ENCODE measurements around the gene TMX4. TPM values are rescaled to one million over a fixed set of nuclear protein-coding genes. Genes with fewer than 3 reads are reported as not detected.

Gene TMX4
- total and polyA plus RNA-seq, 2 of the 4 experiments (the other 2 are of a cell fraction) = 5.4 to 13.6 TPM

- Histone ChIP-seq H2BK5ac (ENCODE audit: low read depth, low read length, poor library complexity, severe bottlenecking) (no peak overlapping the region), H4K91ac (ENCODE audit: insufficient read depth, low read depth, low read length) (no peak overlapping the region), H4K5ac (ENCODE audit: low read depth, low read length) (no peak overlapping the region), H3K4me3 (ENCODE audit: insufficient read depth, low read depth, low read length) (no peak overlapping the region), H2BK15ac (ENCODE audit: low read depth, low read length) (no peak overlapping the region), H3K23ac (ENCODE audit: low read depth, low read length) (no peak overlapping the region), H3K56ac (ENCODE audit: extremely low read depth, insufficient read depth, low read length) (no peak overlapping the region), H3K9ac (ENCODE audit: low read depth, low read length) (no peak overlapping the region), H2BK120ac (ENCODE audit: low read depth, low read length) (no peak overlapping the region), H4K8ac (ENCODE audit: low read depth in 2 of 2, low read length in 2 of 2) (no peak overlapping the region), H2AK9ac (replicated peaks; ENCODE audit: low read depth, low read length, poor library complexity) (no peak overlapping the region), H3K36me3 (ENCODE audit: control insufficient read depth, insufficient read depth, low read length) (peaks cover 5% of the 10 kb centered on the region), H3K4me1 (ENCODE audit: control insufficient read depth, insufficient read depth, low read length) (no peaks in the 10 kb centered on the region), H3K79me1 (ENCODE audit: low read depth in 1 of 2, low read length in 2 of 2) (no peaks in the 10 kb centered on the region), H2BK20ac (ENCODE audit: low read depth, low read length) (no peak overlapping the region), H4K20me1 (ENCODE audit: insufficient read depth, low read length) (no peaks in the 10 kb centered on the region), H3K9me1 (ENCODE audit: insufficient read depth, low read length) (peaks cover 6% of the 10 kb centered on the region; the same call in 1 of the 2 replicates), H3K27ac (ENCODE audit: insufficient read depth, low read length) (no peak overlapping the region), H2AK5ac (ENCODE audit: low read depth, low read length) (no peak overlapping the region), H3K18ac (ENCODE audit: low read depth, low read length) (no peak overlapping the region), H3K14ac (replicated peaks; ENCODE audit: low read depth, low read length) (no peak overlapping the region), H3K9me3 (ENCODE audit: control insufficient read depth, insufficient read depth, low read length) (peaks cover 3% of the 10 kb centered on the region), H3K4ac (ENCODE audit: low read depth, low read length) (no peak overlapping the region), H3K4me2 (ENCODE audit: low read depth, low read length) (no peak overlapping the region), H2AFZ (replicated peaks; ENCODE audit: low read length, poor library complexity) (no peak overlapping the region), H3K27me3 (ENCODE audit: control insufficient read depth, insufficient read depth, low read length) (no peaks in the 10 kb centered on the region)
- dilution Hi-C loops (cut with HindIII; ENCODE audit: low sequenced_read_pairs, unreplicated experiment) = no loop called here
- POLR2A ChIA-PET (ENCODE audit: unreplicated experiment) = no interaction called here
- TF ChIP-seq USF2 (IDR thresholded peaks at IDR 0.05; ENCODE audit: low read depth, low read length) (no peak), FOS (IDR thresholded peaks at IDR 0.05; ENCODE audit: low read depth, low read length) (no peak), RAD21 (IDR thresholded peaks at IDR 0.05; ENCODE audit: low read length) (no peak), BHLHE40 (IDR thresholded peaks at IDR 0.05; ENCODE audit: low read depth, low read length) (no peak), POLR2A (IDR thresholded peaks at IDR 0.05; ENCODE audit: low read depth, low read length) (no peak), MAZ (IDR thresholded peaks at IDR 0.05; ENCODE audit: borderline replicate concordance, low read depth, low read length) (no peak), RCOR1 (IDR thresholded peaks at IDR 0.05; ENCODE audit: insufficient replicate concordance, low read length) (no peak), RFX5 (IDR thresholded peaks at IDR 0.05; ENCODE audit: low read depth, low read length) (no peak), NFE2L2 (IDR thresholded peaks at IDR 0.05; ENCODE audit: low read depth, low read length) (no peak), CHD1 (IDR thresholded peaks at IDR 0.05; ENCODE audit: low read depth, low read length) (no peak), SMC3 (IDR thresholded peaks at IDR 0.05; ENCODE audit: low read depth, low read length) (no peak), CEBPB (IDR thresholded peaks at IDR 0.05; ENCODE audit: low read depth, low read length) (no peak), MXI1 (IDR thresholded peaks at IDR 0.05; ENCODE audit: borderline replicate concordance, low read depth, low read length) (no peak), CTCF (conservative IDR thresholded peaks at IDR 0.05; ENCODE audit: low read depth, low read length) (no peak), ELK1 (IDR thresholded peaks at IDR 0.05; ENCODE audit: borderline replicate concordance, low read depth, low read length) (no peak)
- ATAC-seq (ENCODE audit: low read depth) (no peak), DNase-seq (no peak)
- intact Hi-C loops (cut with micrococcal nuclease) = no loop called here
- no TSS peak for BruUV-seq (replicated peaks)
- in situ Hi-C loops (cut with MboI; ENCODE audit: low sequenced_read_pairs) = no loop called here
- 100% methylated on average over 1 of the region's 2 CpGs; no CpG with 5 or more reads in 1 of the 2 experiments for WGBS, 2 experiments (ENCODE audit: extremely low coverage in 2 of 2, insufficient read length in 1 of 2)
- CTCF ChIA-PET = no interaction called here
These were observed 26.3 kb downstream of the TMX4 start for GRCh38 chr20:7993238-7993637.

All from IMR-90 (cell line).